K562 (cell line): ENCODE results near the gene F13A1.

Source experiments
- ATF7 ChIP-seq: fragments of 450-650 bp; IDR thresholded peaks from 2 replicates; pipeline ENCODE4 v1.7.1; 2014; ENCODE audit warnings: mild to moderate bottlenecking, moderate library complexity
- BACH1 ChIP-seq: fragments of 200-800 bp; sonication (Bioruptor generic); IDR thresholded peaks from 2 replicates; pipeline ENCODE4 v1.6.1; 2016; ENCODE audit warnings: missing genetic modification characterization, missing compliant biosample characterization
- PML ChIP-seq: IDR thresholded peaks from 2 replicates; pipeline ENCODE4 v1.6.1; 2012; ENCODE audit warnings: low read length, inconsistent platforms
- POLR2A ChIP-seq: fragments of 450-650 bp; conservative IDR thresholded peaks from 2 replicates; pipeline ENCODE4 v1.6.1; 2016
- ZNF277 ChIP-seq: fragments of 250-450 bp; sonication (Bioruptor Pico); IDR thresholded peaks from 2 replicates; pipeline ENCODE4 v1.8.0; 2022; ENCODE audit warnings: inconsistent platforms, mild to moderate bottlenecking, moderate library complexity, borderline replicate concordance
- ZNF57 ChIP-seq: fragments of 450-650 bp; formaldehyde crosslinking; IDR thresholded peaks from 2 replicates; pipeline ENCODE4 v1.4.0; 2020; ENCODE audit warnings: mild to moderate bottlenecking, moderate library complexity
- TF ChIP-seq, protein P1 (sequence below): sonication (generic); formaldehyde crosslinking; IDR thresholded peaks from 2 replicates; pipeline ENCODE4 v1.8.1; 2023; ENCODE audit warnings: mild to moderate bottlenecking, missing genetic modification reagents, moderate library complexity
- TF ChIP-seq, protein P2 (sequence below): fragments of 450-650 bp; IDR thresholded peaks from 2 replicates; pipeline ENCODE4 v1.6.1; 2017; ENCODE audit warnings: mild to moderate bottlenecking, moderate library complexity
- TF ChIP-seq, protein P3 (sequence below): fragments of 250-450 bp; sonication (Bioruptor Pico); IDR thresholded peaks from 2 replicates; pipeline ENCODE4 v1.4.0; 2020

- no peak for TF ChIP-seq ZNF277
- TF ChIP-seq, protein P1, sequence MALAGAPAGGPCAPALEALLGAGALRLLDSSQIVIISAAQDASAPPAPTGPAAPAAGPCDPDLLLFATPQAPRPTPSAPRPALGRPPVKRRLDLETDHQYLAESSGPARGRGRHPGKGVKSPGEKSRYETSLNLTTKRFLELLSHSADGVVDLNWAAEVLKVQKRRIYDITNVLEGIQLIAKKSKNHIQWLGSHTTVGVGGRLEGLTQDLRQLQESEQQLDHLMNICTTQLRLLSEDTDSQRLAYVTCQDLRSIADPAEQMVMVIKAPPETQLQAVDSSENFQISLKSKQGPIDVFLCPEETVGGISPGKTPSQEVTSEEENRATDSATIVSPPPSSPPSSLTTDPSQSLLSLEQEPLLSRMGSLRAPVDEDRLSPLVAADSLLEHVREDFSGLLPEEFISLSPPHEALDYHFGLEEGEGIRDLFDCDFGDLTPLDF (CRISPR knock-in tag): no peak
- TF ChIP-seq, protein P2, sequence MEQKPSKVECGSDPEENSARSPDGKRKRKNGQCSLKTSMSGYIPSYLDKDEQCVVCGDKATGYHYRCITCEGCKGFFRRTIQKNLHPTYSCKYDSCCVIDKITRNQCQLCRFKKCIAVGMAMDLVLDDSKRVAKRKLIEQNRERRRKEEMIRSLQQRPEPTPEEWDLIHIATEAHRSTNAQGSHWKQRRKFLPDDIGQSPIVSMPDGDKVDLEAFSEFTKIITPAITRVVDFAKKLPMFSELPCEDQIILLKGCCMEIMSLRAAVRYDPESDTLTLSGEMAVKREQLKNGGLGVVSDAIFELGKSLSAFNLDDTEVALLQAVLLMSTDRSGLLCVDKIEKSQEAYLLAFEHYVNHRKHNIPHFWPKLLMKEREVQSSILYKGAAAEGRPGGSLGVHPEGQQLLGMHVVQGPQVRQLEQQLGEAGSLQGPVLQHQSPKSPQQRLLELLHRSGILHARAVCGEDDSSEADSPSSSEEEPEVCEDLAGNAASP: no peak
- TF ChIP-seq, protein P3, sequence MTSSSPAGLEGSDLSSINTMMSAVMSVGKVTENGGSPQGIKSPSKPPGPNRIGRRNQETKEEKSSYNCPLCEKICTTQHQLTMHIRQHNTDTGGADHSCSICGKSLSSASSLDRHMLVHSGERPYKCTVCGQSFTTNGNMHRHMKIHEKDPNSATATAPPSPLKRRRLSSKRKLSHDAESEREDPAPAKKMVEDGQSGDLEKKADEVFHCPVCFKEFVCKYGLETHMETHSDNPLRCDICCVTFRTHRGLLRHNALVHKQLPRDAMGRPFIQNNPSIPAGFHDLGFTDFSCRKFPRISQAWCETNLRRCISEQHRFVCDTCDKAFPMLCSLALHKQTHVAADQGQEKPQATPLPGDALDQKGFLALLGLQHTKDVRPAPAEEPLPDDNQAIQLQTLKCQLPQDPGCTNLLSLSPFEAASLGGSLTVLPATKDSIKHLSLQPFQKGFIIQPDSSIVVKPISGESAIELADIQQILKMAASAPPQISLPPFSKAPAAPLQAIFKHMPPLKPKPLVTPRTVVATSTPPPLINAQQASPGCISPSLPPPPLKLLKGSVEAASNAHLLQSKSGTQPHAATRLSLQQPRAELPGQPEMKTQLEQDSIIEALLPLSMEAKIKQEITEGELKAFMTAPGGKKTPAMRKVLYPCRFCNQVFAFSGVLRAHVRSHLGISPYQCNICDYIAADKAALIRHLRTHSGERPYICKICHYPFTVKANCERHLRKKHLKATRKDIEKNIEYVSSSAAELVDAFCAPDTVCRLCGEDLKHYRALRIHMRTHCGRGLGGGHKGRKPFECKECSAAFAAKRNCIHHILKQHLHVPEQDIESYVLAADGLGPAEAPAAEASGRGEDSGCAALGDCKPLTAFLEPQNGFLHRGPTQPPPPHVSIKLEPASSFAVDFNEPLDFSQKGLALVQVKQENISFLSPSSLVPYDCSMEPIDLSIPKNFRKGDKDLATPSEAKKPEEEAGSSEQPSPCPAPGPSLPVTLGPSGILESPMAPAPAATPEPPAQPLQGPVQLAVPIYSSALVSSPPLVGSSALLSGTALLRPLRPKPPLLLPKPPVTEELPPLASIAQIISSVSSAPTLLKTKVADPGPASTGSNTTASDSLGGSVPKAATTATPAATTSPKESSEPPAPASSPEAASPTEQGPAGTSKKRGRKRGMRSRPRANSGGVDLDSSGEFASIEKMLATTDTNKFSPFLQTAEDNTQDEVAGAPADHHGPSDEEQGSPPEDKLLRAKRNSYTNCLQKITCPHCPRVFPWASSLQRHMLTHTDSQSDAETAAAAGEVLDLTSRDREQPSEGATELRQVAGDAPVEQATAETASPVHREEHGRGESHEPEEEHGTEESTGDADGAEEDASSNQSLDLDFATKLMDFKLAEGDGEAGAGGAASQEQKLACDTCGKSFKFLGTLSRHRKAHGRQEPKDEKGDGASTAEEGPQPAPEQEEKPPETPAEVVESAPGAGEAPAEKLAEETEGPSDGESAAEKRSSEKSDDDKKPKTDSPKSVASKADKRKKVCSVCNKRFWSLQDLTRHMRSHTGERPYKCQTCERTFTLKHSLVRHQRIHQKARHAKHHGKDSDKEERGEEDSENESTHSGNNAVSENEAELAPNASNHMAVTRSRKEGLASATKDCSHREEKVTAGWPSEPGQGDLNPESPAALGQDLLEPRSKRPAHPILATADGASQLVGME (CRISPR knock-in tag): no peak
- TF ChIP-seq ZNF57 (CRISPR knock-in tag): no peak
- no peak for TF ChIP-seq BACH1 (tag)
- TF ChIP-seq ATF7: no peak
- no peak for TF ChIP-seq PML
- TF ChIP-seq POLR2A: no peak
Observed at GRCh38 chr6:6131492-6132109, 188.9 kb downstream of the F13A1 start.
